Activated CD4-positive, alpha-beta memory T cell treated with anti-CD3 and anti-CD28 coated beads, Interleukin-2, amount 10 ng/mL, durations not matched to agents 7 days and 5 days (primary cell): ENCODE results near the gene ZNF546. TPM values are rescaled to one million over a fixed set of nuclear protein-coding genes. Genes with fewer than 3 reads are reported as not detected.

Experiments used
- CTCF ChIA-PET: fragments of 350-600 bp; sonication (Branson Sonifier 250); formaldehyde crosslinking; loops from one replicate; lab custom pipeline; 2021; ENCODE audit warnings: antibody characterized with exemption, inconsistent platforms; lab: Charles Lee
- POLR2A ChIA-PET: fragments of 350-600 bp; sonication (Branson Sonifier 250); formaldehyde crosslinking; loops from one replicate; lab custom pipeline; 2021; ENCODE audit warnings: antibody characterized with exemption; lab: Charles Lee
- DNase-seq: peaks from one replicate; pipeline ENCODE4 v3.0.0-alpha.2; 2020
- H3K27ac Mint-ChIP-seq: one replicate; pipeline ENCODE4 v1.8.0; 2021; ENCODE audit warnings: mild to moderate bottlenecking, mixed read lengths
- H3K27me3 Mint-ChIP-seq: one replicate; pipeline ENCODE4 v1.8.0; 2021; ENCODE audit warnings: mixed read lengths
- H3K36me3 Mint-ChIP-seq: one replicate; pipeline ENCODE4 v1.8.0; 2021; ENCODE audit warnings: low read depth, mixed read lengths
- H3K4me1 Mint-ChIP-seq: one replicate; pipeline ENCODE4 v1.8.0; 2021; ENCODE audit warnings: mixed read lengths
- H3K4me3 Mint-ChIP-seq: one replicate; pipeline ENCODE4 v1.8.0; 2021; ENCODE audit warnings: mild to moderate bottlenecking, mixed read lengths
- H3K9me3 Mint-ChIP-seq: one replicate; pipeline ENCODE4 v1.8.0; 2021; ENCODE audit warnings: mixed read lengths
- total RNA-seq, 2 experiments: library from RNA; stranded (reverse); gene quantifications; one replicate each; pipeline ENCODE4 v1.2.3, GENCODE V29; 2021

ZNF546 gene
- total RNA-seq, 2 experiments from 2014 or later = 6.3 to 7.5 TPM

- DNase-seq = peak; percentile 15
- peaks cover 28% of the 10 kb centered on the region for H3K36me3 Mint-ChIP-seq
These were observed 27.6 kb upstream of the ZNF546 start for GRCh38 chr19:39969266-39969665.

GRCh38 chr19:39969681-39970424, 27.0 kb upstream of the ZNF546 start:
- DNase-seq = peak; percentile 39
- no peaks in the 10 kb centered on the region for H3K9me3 Mint-ChIP-seq
- ChIA-PET CTCF (interaction anchor here (0.5 to 3.4 kb wide), 47 partner anchors 9 to 1039 kb away, joined by 3 to 59 read pairs (median 5); partner anchors contain the start of genes DYRK1B, FBL, MRPS12 and RAB4B), POLR2A (interaction anchor here (0.9 to 3.8 kb wide), 27 partner anchors 8 to 534 kb away, joined by 3 to 54 read pairs (median 5); partner anchors contain the start of genes FBL, FCGBP, RPS16 and ZNF546)
- H3K27ac Mint-ChIP-seq = peak overlapping the region; percentile 88
- H3K4me1 Mint-ChIP-seq = peaks cover 48% of the 10 kb centered on the region
- H3K4me3 Mint-ChIP-seq = peak overlapping the region; percentile 89
- no peaks in the 10 kb centered on the region for H3K27me3 Mint-ChIP-seq
- peaks cover 34% of the 10 kb centered on the region for H3K36me3 Mint-ChIP-seq

More at GRCh38 chr19:39969266-39969665, 27.6 kb upstream of the ZNF546 start:
- CTCF ChIA-PET = interaction anchor here (0.6 to 3.4 kb wide), 15 partner anchors 12 to 859 kb away, joined by 3 to 59 read pairs (median 10); partner anchors contain the start of genes FBL, ZNF546 and ZNF780B
- Mint-ChIP-seq H3K9me3 (no peaks in the 10 kb centered on the region), H3K4me3 (peak overlapping the region; percentile 89), H3K27me3 (no peaks in the 10 kb centered on the region), H3K27ac (peak overlapping the region; percentile 88), H3K4me1 (peaks cover 48% of the 10 kb centered on the region)
- POLR2A ChIA-PET = interaction anchor here (0.7 to 3.8 kb wide), 12 partner anchors 15 to 533 kb away, joined by 3 to 54 read pairs (median 24); partner anchors contain the start of genes FBL, FCGBP, RPS16 and ZNF546

DNA sequence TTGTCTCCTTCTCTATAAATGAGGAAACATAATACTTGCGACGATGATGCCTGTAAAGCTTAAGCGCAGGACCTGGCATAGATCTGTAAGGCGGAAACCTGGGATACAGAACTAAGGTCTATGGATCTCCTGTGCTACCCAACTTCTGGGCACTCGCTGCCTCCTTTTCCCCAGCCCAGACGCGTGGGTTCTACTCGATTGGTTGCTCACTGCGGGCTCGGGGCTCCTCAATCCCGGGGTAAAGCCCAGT, 26.5 kb upstream of the ZNF546 start:
- POLR2A ChIA-PET = interaction anchor here (0.9 to 3.8 kb wide), 28 partner anchors 8 to 294 kb away, joined by 3 to 54 read pairs (median 5); partner anchors contain the start of genes DYRK1B, FBL, FCGBP and ZNF546
- Mint-ChIP-seq H3K9me3 (no peaks in the 10 kb centered on the region), H3K36me3 (peaks cover 38% of the 10 kb centered on the region), H3K27ac (peak overlapping the region; percentile 88), H3K4me3 (peak overlapping the region; percentile 89), H3K4me1 (peaks cover 48% of the 10 kb centered on the region), H3K27me3 (no peaks in the 10 kb centered on the region)
- CTCF ChIA-PET = interaction anchor here (0.5 to 3.4 kb wide), 51 partner anchors 8 to 1040 kb away, joined by 3 to 59 read pairs (median 5); partner anchors contain the start of genes DYRK1B, FBL, MRPS12 and RAB4B
- no peak for DNase-seq

GRCh38 chr19:39970675-39971379, 26.0 kb upstream of the ZNF546 start, which contains the start of gene PSMC4:
Gene PSMC4 (plus strand): TSS chr19:39971165. CDS start chr19:39971203, 38 bp downstream.
- Mint-ChIP-seq H3K27ac (peak within 1 kb of the TSS; percentile 88), H3K27me3 (no peaks in the 10 kb centered on the region), H3K9me3 (no peaks in the 10 kb centered on the region), H3K36me3 (peaks cover 43% of the 10 kb centered on the region), H3K4me3 (peak within 1 kb of the TSS; percentile 89), H3K4me1 (peaks cover 48% of the 10 kb centered on the region)
- ChIA-PET CTCF (interaction anchor here (0.5 to 3.4 kb wide), 50 partner anchors 8 to 1040 kb away, joined by 3 to 59 read pairs (median 5); partner anchors contain the start of genes DYRK1B, FBL, MRPS12 and RAB4B), POLR2A (interaction anchor here (0.8 to 3.8 kb wide), 29 partner anchors 8 to 295 kb away, joined by 3 to 54 read pairs (median 5); partner anchors contain the start of genes DYRK1B, FBL, FCGBP and ZNF546)
- DNase-seq = peak; percentile 99

GRCh38 chr19:39971380-39972035, 25.4 kb upstream of the ZNF546 start:
- DNase-seq = no peak
- H3K27me3 Mint-ChIP-seq = no peaks in the 10 kb centered on the region
- CTCF ChIA-PET = interaction anchor here (0.5 to 3.4 kb wide), 40 partner anchors 10 to 806 kb away, joined by 3 to 59 read pairs (median 6); partner anchors contain the start of genes DYRK1B, FBL, RAB4B and ZNF546
- no peaks in the 10 kb centered on the region for H3K9me3 Mint-ChIP-seq
- H3K27ac Mint-ChIP-seq = peak overlapping the region; percentile 88
- H3K4me3 Mint-ChIP-seq = peak overlapping the region; percentile 89
- peaks cover 46% of the 10 kb centered on the region for H3K36me3 Mint-ChIP-seq
- H3K4me1 Mint-ChIP-seq = peaks cover 48% of the 10 kb centered on the region
- POLR2A ChIA-PET = interaction anchor here (0.8 to 3.8 kb wide), 19 partner anchors 14 to 296 kb away, joined by 3 to 54 read pairs (median 9); partner anchors contain the start of genes DYRK1B, FBL, ZNF546 and ZNF780A

DNA sequence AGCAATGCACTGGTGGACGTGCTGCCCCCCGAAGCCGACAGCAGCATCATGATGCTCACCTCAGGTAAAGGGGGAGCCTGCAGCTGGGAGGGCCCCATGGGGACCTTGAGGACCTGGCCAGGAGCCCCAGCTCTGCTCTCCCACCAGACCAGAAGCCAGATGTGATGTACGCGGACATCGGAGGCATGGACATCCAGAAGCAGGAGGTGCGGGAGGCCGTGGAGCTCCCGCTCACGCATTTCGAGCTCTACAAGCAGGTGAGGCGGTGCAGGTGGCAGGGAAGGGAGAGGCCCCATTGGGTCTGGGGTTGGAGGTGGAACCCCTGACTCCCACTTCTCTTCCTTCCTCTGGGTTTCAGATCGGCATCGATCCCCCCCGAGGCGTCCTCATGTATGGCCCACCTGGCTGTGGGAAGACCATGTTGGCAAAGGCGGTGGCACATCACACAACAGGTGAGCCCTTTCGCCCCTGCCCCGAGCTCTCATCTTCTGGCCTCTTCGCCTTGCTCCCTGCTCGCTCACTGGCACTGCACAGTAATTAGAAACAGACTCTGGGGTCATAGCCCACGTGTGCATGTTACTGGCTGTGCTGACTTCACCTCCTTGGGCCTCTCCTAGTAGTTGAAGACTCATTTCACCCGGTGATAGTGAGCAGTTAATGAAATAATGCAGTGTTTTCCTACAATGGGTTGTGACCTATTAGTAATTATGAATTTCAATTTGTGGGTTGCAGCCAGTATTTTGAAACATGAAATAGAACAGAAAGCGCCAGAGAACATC, 22.3 kb upstream of the ZNF546 start:
- Mint-ChIP-seq H3K27me3 (no peaks in the 10 kb centered on the region), H3K36me3 (peaks cover 68% of the 10 kb centered on the region), H3K27ac (no peak overlapping the region), H3K9me3 (no peaks in the 10 kb centered on the region), H3K4me1 (peaks cover 31% of the 10 kb centered on the region), H3K4me3 (no peak overlapping the region)
- ChIA-PET CTCF (no interaction called here), POLR2A (interaction anchor here (0.7 kb wide), 1 partner anchor 22 kb away, joined by 3 read pairs; the partner anchor contains the start of gene ZNF546)
- no peak for DNase-seq

DNA sequence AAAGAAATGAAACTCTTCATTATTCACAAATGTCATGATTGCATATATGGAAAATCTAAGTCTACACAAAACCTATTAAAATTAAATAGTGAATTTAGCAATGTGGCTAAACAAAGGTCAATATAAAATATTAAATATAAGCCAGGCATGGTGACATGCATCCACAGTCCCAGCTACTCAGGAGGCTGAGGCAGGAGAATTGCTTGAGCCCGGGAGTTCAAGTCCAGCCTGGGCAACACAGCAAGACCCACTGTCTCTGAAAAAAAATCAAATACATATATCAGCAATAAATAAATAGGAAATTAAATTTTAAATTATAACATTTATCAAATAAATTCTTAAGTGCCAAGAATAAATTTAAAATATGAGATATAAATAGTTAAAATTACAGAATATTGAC, 14.0 kb upstream of the ZNF546 start:
- Mint-ChIP-seq H3K4me1 (no peaks in the 10 kb centered on the region), H3K4me3 (no peak overlapping the region), H3K9me3 (peaks cover 38% of the 10 kb centered on the region), H3K27ac (no peak overlapping the region), H3K27me3 (no peaks in the 10 kb centered on the region), H3K36me3 (peaks cover 89% of the 10 kb centered on the region)
- ChIA-PET CTCF (no interaction called here), POLR2A (no interaction called here)
- DNase-seq = no peak

GRCh38 chr19:39983695-39984300, 13.1 kb upstream of the ZNF546 start:
- H3K4me3 Mint-ChIP-seq = no peak overlapping the region
- H3K27ac Mint-ChIP-seq = no peak overlapping the region
- peaks cover 81% of the 10 kb centered on the region for H3K36me3 Mint-ChIP-seq
- H3K27me3 Mint-ChIP-seq = no peaks in the 10 kb centered on the region
- CTCF ChIA-PET = no interaction called here
- POLR2A ChIA-PET = no interaction called here
- no peak for DNase-seq
- H3K4me1 Mint-ChIP-seq = no peaks in the 10 kb centered on the region
- peaks cover 39% of the 10 kb centered on the region for H3K9me3 Mint-ChIP-seq

DNA sequence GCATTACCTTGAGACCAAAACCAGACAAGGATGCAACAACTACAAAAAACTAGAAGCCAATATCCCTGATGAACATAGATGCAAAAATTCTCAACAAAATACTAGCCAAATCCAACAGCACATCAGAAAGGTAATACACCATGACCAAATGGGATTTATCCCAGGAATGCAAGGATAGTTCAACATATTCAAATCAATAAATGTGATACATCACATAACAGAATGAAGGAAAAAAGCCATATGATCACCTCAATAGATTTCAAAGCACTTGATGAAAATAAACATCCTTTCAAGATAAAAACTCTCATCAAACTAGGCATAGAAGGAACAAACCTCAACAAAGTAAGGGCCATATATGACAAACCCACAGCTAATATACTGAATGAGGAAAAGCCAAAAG, 10.2 kb upstream of the ZNF546 start:
- CTCF ChIA-PET = interaction anchor here (1.4 kb wide), 1 partner anchor 16 kb away, joined by 5 read pairs; the partner anchor contains the start of gene PSMC4
- H3K27me3 Mint-ChIP-seq = no peaks in the 10 kb centered on the region
- DNase-seq = no peak
- H3K9me3 Mint-ChIP-seq = peaks cover 41% of the 10 kb centered on the region
- H3K4me3 Mint-ChIP-seq = no peak overlapping the region
- no peak overlapping the region for H3K27ac Mint-ChIP-seq
- H3K36me3 Mint-ChIP-seq = peaks cover 58% of the 10 kb centered on the region
- no peaks in the 10 kb centered on the region for H3K4me1 Mint-ChIP-seq
- POLR2A ChIA-PET = interaction anchor here (1.4 kb wide), 1 partner anchor 10 kb away, joined by 5 read pairs; the partner anchor contains the start of gene ZNF546

- Mint-ChIP-seq H3K27me3 (no peaks in the 10 kb centered on the region), H3K36me3 (peaks cover 56% of the 10 kb centered on the region), H3K4me1 (no peaks in the 10 kb centered on the region), H3K27ac (no peak overlapping the region), H3K9me3 (peaks cover 43% of the 10 kb centered on the region), H3K4me3 (no peak overlapping the region)
- DNase-seq = no peak
- POLR2A ChIA-PET = interaction anchor here (1.2 kb wide), 1 partner anchor 10 kb away, joined by 3 read pairs; the partner anchor contains the start of gene ZNF546
- CTCF ChIA-PET = no interaction called here
These were observed 9.7 kb upstream of the ZNF546 start for GRCh38 chr19:39987167-39987566.

GRCh38 chr19:39987596-39987995, 9.3 kb upstream of the ZNF546 start:
- Mint-ChIP-seq H3K27ac (no peak overlapping the region), H3K9me3 (peaks cover 44% of the 10 kb centered on the region), H3K27me3 (no peaks in the 10 kb centered on the region), H3K4me1 (no peaks in the 10 kb centered on the region), H3K36me3 (peaks cover 56% of the 10 kb centered on the region), H3K4me3 (no peak overlapping the region)
- DNase-seq = no peak
- CTCF ChIA-PET = no interaction called here
- POLR2A ChIA-PET = interaction anchor here (1.2 kb wide), 1 partner anchor 9 kb away, joined by 3 read pairs; the partner anchor contains the start of gene ZNF546
